Kidney (tissue), 14 donors: Measurements from ENCODE around the gene ACOXL. TPM values are rescaled to one million over a fixed set of nuclear protein-coding genes. Genes with fewer than 3 reads are reported as not detected.

ENCODE experiments used
- DNase-seq, 5 donors: peaks; one replicate each; pipeline ENCODE4 v3.0.0-alpha.2; 2013 to 2020
- FAIRE-seq: peaks from 2 replicates; lab custom pipeline; 2012; peaks lifted over from hg19 to GRCh38; lab: Jason Lieb, UNC
- H3K27ac ChIP-seq, 2 donors: one replicate each; pipeline ENCODE4 v1.7.0; 2013; ENCODE audit warnings: low read depth in 2 of 2, low read length in 2 of 2, inconsistent platforms in 1 of 2
- H3K27me3 ChIP-seq: one replicate; pipeline ENCODE4 v1.7.1; 2013; ENCODE audit warnings: low read length, inconsistent platforms; ENCODE audit not compliant: control insufficient read depth, insufficient read depth
- H3K36me3 ChIP-seq, 3 donors: one replicate each; pipeline versions ENCODE4 v1.7.0 to v1.7.1; 2013; ENCODE audit warnings: low read length in 3 of 3, control low read depth in 1 of 3, inconsistent platforms in 1 of 3; ENCODE audit not compliant: insufficient read depth in 3 of 3, control insufficient read depth in 2 of 3
- H3K4me1 ChIP-seq, 3 donors: one replicate each; pipeline versions ENCODE4 v1.7.0 to v1.7.1; 2013; ENCODE audit warnings: low read length in 3 of 3, inconsistent platforms in 1 of 3, low read depth in 1 of 3; ENCODE audit not compliant: control insufficient read depth in 2 of 3, insufficient read depth in 2 of 3
- H3K4me3 ChIP-seq, 3 donors: one replicate each; pipeline versions ENCODE4 v1.7.0 to v1.8.1; 2013; ENCODE audit warnings: low read length in 3 of 3, control low read depth in 1 of 3, inconsistent platforms in 1 of 3
- H3K9ac ChIP-seq, 3 donors: one replicate each; pipeline versions ENCODE4 v1.7.0 to v1.7.1; 2013; ENCODE audit warnings: low read length in 3 of 3, control low read depth in 1 of 3, inconsistent platforms in 1 of 3
- H3K9me3 ChIP-seq, 3 donors: one replicate each; pipeline versions ENCODE4 v1.7.0 to v1.7.1; 2013; ENCODE audit warnings: low read length in 3 of 3, control low read depth in 1 of 3, inconsistent platforms in 1 of 3; ENCODE audit not compliant: control insufficient read depth in 2 of 3, insufficient read depth in 1 of 3
- intact Hi-C: fragments of 100-400 bp; cut with DNase I; formaldehyde crosslinking; loops from one replicate; pipeline ENCODE4 v1.11.1; 2022
- polyA plus RNA-seq: library from polyadenylated mRNA; stranded (reverse); fragments of 350-450 nt; fragmentation: Illumina TruSeq; extraction: RNeasy Lipid Tissue Mini Kit (QIAGEN cat#74804); gene quantifications from one replicate; pipeline ENCODE4 v1.2.3, GENCODE V29; 2014; ENCODE audit warnings: low read depth, low replicate concordance; ENCODE audit not compliant: insufficient read depth
- total RNA-seq: library from RNA; stranded (reverse); fragmentation: NEBNext Ultra II Directional; extraction: Animal tissue kit (Norgen Biotek cat#: 25700); gene quantifications from one replicate; pipeline ENCODE4 v1.2.1, GENCODE V29; 2021
- TF ChIP-seq, protein P1 (sequence below): IDR thresholded peaks from 3 replicates; pipeline ENCODE4 v1.5.1; 2012; ENCODE audit warnings: mild to moderate bottlenecking, moderate library complexity, borderline replicate concordance; ENCODE audit not compliant: insufficient read depth; ENCODE audit errors: extremely low read depth
- donor health status: control.
- donor health status: control.
- donor health status: control.
- donor health status: control.
- donor health status: control.
- donor health status: DM: yes; HTN: yes; CAD: no.
- donor health status: Normal renal cell carcinoma (clear cell type).

ACOXL gene
- total and polyA plus RNA-seq, 2 donors from 2014 or later, result 2.0 TPM; not detected in 1

DNA sequence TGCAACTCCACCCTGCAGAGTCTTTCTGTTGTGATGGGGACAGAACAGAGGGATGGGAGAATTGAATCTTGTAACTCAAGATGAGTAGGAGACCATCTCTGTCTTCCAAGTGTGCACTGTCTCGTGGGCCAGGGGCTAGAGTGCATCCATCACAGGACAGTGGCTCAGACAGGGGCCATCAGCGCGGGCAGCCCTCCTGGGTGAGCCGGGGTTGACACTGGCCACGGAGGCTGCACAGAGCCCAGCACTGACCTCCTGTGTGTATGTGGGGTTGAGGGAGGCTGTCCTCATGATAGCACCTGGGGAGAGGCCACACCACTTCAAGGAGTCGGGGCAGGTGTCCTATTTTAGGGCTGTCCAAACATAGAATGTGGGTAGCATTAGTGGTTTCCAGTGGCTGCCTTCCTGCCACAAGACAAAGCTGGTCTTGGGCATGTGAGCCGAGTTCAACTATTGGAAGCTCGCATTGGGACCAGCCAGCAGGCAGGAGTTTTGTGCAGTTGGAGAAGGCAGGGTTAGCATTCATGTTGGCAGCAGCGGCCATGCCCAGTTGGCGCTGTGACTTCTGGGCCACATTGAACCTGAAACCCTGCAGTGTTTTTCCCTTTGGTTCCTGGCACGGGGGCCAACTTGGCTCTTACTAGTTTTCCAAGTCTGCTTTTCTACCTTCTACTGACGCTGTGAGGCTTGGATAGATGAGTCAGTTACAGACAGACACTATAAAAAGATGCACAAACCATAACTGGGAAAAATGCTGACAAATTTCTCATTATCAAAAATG is 45.3 kb downstream of the ACOXL start:
- H3K27ac ChIP-seq, result no peak overlapping the region
- no peaks in the 10 kb centered on the region for H3K9me3 ChIP-seq
- intact Hi-C loops, result no loop called here
- no peaks in the 10 kb centered on the region for H3K36me3 ChIP-seq
- TF ChIP-seq, protein P1, sequence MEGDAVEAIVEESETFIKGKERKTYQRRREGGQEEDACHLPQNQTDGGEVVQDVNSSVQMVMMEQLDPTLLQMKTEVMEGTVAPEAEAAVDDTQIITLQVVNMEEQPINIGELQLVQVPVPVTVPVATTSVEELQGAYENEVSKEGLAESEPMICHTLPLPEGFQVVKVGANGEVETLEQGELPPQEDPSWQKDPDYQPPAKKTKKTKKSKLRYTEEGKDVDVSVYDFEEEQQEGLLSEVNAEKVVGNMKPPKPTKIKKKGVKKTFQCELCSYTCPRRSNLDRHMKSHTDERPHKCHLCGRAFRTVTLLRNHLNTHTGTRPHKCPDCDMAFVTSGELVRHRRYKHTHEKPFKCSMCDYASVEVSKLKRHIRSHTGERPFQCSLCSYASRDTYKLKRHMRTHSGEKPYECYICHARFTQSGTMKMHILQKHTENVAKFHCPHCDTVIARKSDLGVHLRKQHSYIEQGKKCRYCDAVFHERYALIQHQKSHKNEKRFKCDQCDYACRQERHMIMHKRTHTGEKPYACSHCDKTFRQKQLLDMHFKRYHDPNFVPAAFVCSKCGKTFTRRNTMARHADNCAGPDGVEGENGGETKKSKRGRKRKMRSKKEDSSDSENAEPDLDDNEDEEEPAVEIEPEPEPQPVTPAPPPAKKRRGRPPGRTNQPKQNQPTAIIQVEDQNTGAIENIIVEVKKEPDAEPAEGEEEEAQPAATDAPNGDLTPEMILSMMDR, result no peak
- H3K4me1 ChIP-seq, result no peaks in the 10 kb centered on the region
- DNase-seq (no peak), FAIRE-seq (no peak)
- H3K9ac ChIP-seq, result no peak overlapping the region
- H3K27me3 ChIP-seq, result no peaks in the 10 kb centered on the region
- H3K4me3 ChIP-seq, result no peak overlapping the region

DNA sequence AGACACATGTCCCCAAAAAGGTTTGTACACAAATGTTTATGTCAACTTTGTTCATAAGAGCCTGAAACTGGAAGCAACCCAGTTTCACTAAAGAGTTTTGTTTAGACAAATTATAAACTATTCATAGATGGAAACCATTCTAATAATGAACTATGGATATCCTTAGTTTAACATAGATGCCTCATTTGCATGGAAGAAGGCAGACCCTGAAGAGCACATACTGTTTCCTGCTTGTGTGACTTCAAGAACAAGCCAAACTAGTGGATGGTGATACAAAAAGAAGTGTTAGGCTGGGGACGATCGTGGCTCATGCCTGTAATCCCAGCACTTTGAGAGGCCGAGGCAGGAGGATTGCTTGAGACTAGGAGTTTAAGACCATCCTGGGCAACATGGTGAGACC is 48.1 kb downstream of the ACOXL start:
- no peak overlapping the region for H3K4me3 ChIP-seq
- no peaks in the 10 kb centered on the region for H3K4me1 ChIP-seq
- no peak for DNase-seq
- TF ChIP-seq, protein P1, result no peak
- intact Hi-C loops, result no loop called here
- FAIRE-seq, result no peak
- no peaks in the 10 kb centered on the region for H3K36me3 ChIP-seq
- no peaks in the 10 kb centered on the region for H3K27me3 ChIP-seq
- no peak overlapping the region for H3K27ac ChIP-seq
- no peak overlapping the region for H3K9ac ChIP-seq
- no peaks in the 10 kb centered on the region for H3K9me3 ChIP-seq

DNA sequence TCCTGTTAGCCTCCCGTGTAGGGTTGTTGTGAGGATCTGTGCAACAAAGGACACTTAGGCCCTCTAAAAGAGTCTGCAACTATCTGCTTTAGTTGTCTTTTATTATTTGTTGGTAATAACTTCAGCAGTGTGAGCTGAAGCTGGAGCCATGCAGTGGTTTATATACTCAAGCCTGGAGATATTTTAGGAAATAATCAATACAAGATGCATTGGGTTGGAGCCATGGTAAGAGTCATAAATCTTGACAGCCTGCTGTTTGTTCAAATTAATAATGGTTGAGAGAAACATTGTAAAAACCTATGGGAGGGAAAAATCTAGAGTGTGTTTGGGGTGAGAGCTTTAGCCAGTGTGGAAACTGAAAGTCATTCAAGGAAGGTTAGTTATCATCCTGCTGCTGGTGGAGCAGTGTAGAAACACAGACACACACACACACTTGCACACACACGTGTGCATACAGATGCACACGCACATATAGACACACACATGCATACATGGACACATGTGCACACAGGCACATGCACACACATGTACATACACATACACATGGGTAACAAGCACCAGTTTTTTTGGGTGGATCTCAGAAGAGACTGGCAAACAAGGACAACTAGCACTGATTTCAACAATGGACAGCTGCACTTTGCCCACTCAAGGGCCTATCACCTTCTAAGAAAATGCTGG is 51.0 kb downstream of the ACOXL start:
- Histone ChIP-seq H3K9me3 (no peaks in the 10 kb centered on the region), H3K36me3 (no peaks in the 10 kb centered on the region), H3K9ac (no peak overlapping the region), H3K27ac (no peak overlapping the region), H3K4me1 (no peaks in the 10 kb centered on the region), H3K4me3 (no peak overlapping the region), H3K27me3 (no peaks in the 10 kb centered on the region)
- TF ChIP-seq, protein P1, result no peak
- FAIRE-seq (no peak), DNase-seq (no peak)
- intact Hi-C loops, result no loop called here
